ENCODE results near the gene NTN3.
A peak's percentile ranks its signal among the peaks of the same experiment; 100 is the strongest.
"Not testable (repeated sequence)": the region's sequence is repeated elsewhere in the genome, so short reads cannot be mapped to it uniquely, and the experiment has no call there.

NTN3 gene

DNA sequence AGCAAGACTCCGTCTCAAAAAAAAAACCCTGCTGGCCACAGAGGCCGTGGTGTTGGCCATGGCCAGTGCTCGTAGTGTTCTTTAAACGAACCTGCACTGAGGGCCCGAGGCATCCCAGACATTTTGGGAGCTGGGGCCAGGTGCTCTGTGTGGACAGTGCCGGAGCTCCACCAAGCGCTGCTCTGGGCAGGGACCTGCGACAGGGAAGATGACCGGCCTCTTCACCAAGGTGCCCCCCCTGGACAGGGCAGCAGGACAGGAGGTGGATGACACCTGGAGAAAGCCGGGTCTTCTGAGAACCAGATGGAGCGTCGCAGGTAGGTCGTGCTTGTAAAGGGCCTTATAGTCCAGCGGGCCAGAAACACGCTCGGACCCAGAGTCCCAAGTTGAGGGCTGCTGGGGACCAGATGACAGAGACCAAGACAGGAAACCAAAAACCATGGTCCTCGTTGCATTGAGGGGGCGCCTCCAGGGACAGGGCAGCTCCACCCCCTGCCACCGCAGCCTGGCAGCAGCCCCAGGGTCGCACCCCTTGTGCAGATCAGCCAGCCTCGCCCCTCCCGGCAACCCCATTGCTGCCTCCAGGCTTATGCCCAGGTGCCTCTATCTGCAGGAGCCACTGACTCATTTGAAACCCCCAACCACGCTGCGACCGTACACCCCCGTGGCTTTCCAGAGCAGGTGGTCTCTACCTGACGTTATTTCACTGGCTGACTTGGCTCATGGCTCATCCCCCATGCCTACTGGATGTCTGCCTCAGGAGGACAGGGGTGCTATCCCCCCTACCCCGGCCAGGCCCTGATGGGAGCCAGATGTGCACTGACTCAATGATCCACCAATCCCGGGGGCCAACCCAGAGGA is 4.2 kb upstream of the NTN3 start:
- no peak for DNase-seq

DNA sequence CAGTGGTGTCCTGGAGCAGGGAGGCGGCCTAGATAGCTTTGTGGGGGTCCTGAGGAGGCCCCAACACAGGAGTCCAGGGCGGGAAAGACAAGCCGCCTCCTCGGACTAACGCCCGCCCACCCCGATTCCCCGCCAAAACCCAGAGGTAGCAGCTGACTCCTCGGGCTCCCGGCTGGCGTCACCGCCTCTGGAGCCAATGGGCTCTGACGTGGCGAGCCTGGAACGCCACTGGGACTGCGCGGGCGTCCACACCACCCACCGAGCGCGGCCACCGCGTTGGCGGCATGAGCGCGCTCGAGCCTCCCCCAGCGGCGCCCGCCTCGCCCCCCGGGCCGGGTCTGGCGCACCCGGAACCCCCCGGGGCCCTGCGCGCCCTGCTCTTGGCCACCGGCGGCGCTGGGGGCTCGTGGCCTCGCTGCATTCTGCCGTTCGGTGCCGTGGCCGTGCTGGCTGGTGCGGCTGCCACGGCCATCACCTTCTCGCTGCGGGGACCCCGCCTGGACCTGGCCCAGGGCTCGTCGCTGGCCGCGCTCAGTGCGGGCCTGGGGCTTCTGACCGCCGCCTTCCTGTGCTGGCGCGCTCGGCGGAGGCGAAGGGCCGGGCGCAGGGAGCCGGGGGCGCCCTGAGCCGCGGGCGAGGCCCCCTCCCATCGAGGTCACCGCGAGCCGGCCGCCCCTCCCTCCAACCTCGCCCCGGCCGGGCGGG is 3.4 kb upstream of the NTN3 start:
- DNase-seq = no peak

- peak; percentile 24 for DNase-seq
Measured at GRCh38 chr16:2468233-2468724, 2.8 kb upstream of the NTN3 start.

DNA sequence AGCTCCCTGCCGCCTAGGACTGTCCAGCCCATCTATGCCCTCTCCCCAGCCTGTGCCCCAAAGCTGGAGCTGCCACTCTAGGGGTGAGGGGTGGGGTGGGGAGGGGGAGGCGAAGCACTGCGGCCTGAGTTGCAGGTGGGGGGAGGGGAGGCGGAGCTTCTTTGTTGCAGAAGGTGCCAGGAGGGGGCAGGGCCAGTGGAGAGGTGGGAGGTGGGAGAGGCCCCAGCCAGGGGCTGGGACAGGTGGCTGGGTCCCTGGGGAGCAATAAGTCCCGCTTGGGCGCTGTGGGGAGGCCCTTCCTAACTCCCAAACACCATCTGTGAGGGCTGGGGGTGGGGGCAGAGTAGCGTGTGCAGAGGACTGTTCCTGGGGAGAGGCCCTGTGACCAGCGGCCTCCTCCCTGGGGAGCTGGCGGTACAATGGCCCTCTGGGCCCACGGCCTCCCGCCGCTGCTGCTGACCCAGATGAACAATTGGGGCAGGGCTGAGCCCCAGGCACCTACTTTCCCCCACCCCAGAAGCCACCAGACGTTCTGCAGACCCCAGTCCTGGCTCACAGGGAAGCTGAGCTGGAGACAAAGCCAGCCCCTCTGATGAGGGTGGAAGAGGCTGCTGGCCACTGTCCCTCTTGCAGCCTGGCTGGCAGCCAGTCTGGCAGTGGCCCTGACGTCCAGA is 2.2 kb upstream of the NTN3 start:
- no peak for DNase-seq

DNA sequence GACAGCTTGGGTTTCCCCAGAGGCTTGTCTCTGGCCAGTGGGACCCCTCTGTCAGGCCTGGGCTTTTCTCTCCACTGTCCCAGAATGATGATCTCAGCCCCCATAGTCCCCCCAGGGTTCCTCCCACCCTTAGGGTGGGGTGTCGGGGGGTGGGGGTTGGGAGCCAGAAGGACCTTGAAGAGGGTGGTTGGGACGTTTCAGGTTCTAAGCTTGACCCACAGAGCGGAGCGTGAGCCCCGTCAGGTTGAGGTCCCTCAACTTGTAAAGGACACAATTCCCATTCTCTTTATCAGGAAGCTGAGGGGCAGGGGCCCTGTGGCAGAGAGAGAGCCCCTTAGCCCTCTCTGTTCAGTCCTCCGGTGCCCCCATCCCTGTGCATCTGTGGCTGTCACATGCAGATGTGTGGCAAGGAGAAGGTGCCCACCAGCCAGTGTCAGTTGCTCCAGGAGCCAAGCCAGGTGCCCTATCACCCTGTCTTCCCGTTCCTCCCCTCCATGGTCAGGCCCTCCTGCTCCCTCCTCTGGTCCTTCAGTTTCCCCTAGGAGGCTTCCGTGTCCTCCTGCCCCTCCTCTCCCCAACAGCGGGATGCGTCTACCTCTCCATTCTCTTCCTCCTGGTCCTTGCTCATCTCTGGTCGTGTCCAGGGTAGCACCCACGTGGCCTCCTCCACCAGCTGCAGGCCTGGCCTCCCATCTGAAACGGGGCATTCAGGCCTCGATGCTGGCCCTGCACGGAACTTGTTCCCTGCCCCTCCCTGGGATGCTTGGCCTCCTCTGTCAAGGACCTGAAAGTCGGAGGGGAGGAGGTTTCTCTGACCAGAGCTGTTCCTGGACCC is 1.5 kb upstream of the NTN3 start:
- DNase-seq = no peak

DNA sequence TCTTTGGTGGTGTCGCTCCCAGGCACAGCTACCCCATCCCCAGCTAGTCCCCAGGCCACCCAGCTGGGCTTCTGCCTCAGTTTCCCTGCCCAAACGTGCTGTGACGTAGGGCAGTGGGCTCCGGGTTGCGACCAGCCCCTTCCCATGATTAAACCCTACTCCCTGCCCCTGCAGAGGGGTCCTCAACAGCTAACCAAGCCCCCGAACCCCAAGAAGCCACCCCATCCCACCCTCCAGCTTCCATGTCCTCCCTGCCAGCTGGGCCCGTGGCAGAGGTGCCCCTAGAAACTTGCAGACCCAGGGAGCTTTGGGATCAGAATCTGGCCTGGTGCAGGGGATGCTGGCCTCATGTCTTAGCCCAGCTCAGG is 879 bp upstream of the NTN3 start:
- no peak for DNase-seq

DNA sequence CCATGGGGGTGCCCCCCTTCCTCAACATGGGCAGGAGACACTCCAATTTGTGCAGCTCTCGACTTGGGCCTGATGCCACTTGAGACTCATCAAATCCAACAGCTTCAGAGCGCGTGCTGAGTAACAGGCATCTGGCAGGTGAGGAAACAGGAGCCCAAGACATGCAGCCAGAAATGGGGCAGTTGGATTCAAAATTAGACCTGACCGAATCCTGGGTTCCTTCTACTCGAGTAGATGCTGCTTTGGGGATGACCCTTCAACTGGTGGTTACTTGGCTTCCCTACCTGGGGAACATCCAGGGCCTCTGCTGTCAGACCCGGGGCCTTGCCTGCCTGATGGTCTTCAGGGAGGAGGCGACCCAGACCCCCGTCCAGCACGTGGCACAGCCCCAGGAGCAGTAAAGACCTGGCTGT is 488 bp upstream of the NTN3 start:
- no peak for DNase-seq

- DNase-seq = no peak
Measured at GRCh38 chr16:2471653-2472487, 773 bp downstream of the NTN3 start.

GRCh38 chr16:2472488-2472864 is 1.4 kb downstream of the NTN3 start:
- no peak for DNase-seq

DNA sequence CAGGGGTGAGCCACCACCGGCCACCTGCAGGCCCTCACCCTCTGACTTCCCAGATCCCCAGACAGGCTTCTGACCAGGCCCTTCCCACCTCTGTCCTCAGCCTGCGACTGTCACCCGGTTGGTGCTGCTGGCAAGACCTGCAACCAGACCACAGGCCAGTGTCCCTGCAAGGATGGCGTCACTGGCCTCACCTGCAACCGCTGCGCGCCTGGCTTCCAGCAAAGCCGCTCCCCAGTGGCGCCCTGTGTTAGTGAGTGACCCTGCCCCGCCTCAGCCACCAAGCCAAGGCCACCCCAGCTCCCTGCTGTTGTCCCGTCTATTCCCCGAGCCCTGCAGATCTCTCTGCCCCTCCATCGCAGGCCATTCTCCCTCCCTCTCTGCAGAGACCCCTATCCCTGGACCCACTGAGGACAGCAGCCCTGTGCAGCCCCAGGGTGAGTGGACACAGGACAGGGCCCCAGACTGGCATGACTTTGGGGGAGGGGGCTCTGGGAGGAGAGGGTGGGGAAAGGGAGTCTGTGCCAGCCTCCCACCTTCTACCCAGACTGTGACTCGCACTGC is 1.9 kb downstream of the NTN3 start:
- DNase-seq = no peak

GRCh38 chr16:2473446-2473926 is 2.4 kb downstream of the NTN3 start:
- DNase-seq = peak; percentile 37

DNA sequence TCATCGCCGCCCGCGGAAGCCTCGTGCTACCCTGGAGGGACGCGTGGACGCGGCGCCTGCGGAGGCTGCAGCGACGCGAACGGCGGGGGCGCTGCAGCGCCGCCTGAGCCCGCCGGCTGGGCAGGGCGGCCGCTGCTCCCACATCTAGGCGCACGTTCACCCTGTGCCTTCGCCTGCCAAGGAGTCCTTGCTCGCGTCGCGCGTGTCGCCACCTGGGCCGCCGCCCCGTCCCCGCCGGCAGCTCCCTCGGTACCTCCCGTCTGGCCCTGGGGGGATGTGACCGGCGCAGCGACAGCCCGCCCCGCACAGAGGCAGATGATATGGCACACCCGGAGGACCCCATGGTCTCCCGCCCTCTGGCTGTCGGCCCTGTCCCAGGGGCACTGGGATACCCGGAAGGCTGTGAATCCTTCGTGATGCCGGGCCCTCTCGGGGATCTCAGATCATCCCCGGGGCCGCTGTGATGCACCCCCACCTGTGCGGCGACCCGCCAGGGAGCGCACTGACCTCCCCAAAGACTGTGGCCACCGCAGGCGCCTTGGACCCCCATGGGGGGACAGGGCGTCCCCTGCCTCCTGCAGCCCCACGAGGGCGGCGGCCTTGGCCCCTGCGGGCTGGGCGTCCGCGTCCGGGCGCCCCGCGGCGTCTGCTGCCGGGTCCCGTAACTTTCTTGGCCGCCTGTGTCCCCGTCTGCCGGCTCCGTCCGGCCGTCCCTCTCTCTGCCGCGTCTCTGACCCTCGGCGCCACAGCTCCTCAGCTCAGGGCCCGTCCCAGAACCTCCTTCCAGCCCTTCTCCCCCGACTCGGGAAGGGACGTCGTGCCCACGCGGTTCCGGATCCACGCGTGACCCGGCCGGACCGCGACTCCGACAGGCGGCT is 3.1 kb downstream of the NTN3 start:
- DNase-seq = peak; percentile 69

DNA sequence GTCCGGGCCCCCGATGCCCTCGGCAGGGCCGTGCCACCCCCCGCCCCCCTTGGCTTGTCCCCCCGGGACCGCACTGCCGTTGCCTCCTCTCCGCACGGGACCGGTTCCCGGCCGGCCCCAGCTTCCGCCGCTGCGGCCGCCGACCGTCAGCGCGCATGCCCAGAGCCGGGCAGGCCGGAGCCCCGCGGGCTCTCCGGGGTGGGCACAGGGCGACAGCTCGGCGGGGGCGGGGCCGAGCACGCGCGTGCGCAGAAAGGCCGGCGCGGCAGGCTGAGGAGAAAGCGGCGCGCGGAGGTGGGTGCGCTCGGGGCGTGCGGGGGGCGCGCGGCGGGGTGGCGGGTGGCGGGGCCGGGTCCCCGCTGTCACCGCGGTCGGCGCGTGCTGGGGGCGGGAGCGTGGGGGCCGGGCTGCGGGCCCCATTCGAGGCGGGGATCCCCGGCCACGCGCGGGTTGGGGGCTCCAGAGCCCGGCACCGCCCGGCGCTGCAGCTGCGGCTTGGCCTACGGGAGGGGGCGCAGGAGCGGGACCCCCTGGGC is 3.8 kb downstream of the NTN3 start, which contains the start of gene TBC1D24:
Gene TBC1D24, plus strand, starts transcription at position 251 of the 536 bp plus-strand sequence. CDS start 21,022 bp downstream, outside the sequence.
- DNase-seq = peak; percentile 87

GRCh38 chr16:2475413-2476344 is 4.6 kb downstream of the NTN3 start:
- DNase-seq = peak; percentile 31

DNA sequence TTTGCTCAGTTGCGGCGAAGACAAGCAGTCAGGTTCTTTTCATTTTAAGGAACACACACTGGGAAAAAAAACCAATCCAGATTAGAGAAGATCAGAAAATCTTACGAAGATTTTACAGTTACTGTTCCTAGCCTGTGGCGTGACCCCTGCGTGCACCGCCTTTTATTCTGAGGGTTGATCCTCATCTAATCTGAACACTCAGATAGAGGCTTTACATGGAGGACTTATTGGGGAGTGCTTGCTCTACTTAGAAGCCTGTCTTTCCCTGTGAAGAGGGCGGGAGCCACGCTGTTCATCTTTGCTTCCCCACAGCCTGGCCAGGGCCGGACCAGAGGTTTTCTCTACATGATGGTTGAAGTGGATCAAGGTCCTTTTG is 5.2 kb downstream of the NTN3 start:
- DNase-seq = no peak

GRCh38 chr16:2476741-2477140 is 5.6 kb downstream of the NTN3 start:
- DNase-seq = no peak

- no peak for DNase-seq
Measured at GRCh38 chr16:2477327-2477726, 6.2 kb downstream of the NTN3 start.

DNA sequence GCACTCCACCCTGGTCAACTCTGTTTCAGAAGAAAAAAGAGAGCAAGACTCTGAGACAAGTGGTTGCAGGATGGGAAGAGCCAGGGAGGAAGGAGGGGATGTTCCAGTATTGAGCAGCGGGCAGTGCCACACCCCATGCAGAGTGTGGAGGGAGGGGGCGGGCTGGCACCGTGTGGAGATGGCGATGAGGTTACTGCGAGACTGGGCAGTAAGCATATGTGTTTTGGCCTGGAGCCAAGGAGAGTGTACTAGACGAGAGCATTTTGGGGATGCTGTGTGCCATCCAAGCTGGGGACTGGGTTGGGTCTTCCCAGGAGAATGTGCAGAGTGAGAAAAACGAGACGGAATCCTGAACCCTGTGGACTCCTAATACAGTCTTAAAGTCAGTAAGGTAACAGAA is 7.2 kb downstream of the NTN3 start:
- no peak for DNase-seq

DNA sequence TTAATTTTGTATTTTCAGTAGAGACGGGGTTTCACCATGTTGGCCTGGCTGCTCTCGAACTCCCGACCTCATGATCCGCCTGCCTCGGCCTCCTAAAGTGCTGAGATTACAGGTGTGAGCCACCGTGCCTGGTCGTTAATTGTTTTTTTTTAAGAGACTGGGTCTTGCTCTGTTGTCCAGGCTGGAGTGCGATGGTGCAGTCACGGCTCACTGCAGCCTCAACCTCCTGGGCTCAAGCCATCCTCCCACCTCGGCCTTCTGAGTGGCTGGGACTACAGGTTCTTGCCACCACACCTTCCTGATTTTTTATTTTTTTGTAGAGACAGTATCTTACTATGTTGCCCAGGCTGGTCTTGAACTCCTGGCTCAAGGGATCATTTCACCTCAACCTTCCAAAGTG is 8.9 kb downstream of the NTN3 start:
- not testable (repeated sequence) for DNase-seq

Data from CD4-positive, alpha-beta T cell treated with Interleukin-12 subunit alpha and Interleukin-12 subunit beta, for 1 hour (primary cell).